SH-SY5Y (cell line): Measurements from ENCODE around the gene IL15RA.

ENCODE experiments used
- GATA2 ChIP-seq: IDR thresholded peaks from 2 replicates; pipeline ENCODE4 v1.6.1; 2011; ENCODE audit warnings: mild to moderate bottlenecking, low read depth, low read length
- GATA3 ChIP-seq: IDR thresholded peaks from 2 replicates; pipeline ENCODE4 v1.6.1; 2011; ENCODE audit warnings: low read depth, mild to moderate bottlenecking, low read length, moderate library complexity

DNA sequence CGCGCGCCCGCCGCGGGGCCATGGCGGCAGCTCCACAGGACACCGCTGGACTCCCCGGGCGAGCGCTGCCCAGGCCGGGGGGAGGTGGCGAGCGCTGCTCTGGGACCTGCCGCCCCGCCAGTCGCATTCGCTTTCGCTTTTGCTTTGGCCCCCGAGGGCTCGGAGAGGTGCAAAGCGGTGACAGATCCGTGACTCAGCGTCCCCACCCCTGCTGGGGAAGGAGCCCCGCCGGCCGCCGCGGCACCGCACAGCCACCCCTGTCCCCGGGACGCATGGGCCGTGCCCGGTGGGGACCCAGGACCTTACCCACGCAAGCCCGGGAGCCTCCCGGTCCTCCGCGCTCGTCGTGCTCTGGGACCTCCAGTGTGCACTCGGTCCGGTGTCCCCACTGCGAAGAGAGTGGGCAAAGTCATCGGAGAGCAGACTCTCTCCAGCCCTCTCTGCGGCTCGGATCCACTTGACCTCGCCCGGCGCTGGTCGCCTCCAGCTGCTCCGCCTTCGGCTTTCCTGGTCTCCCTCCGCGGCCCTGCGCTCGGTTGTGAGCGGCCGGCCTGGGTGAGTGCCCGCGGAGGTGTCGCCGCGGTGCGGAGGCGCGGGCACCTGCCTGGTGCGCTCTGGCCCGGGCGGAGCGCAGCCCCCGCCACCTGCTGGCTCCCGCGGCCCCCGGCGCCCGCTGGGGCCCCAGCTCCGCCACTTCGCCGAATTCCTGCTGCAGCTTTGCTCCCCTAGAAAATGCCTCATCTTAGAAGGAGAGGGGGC, at the start of gene IL15RA:
- TF ChIP-seq GATA3 (no peak), GATA2 (no peak)
